Activated B cell treated with CpG ODN at 0.5 μM for 24 hours (primary cell): Measurements from ENCODE around the gene CGB8. TPM values are rescaled to one million over a fixed set of nuclear protein-coding genes. Genes with fewer than 3 reads are reported as not detected.
"Not testable (repeated sequence)": the region's sequence is repeated elsewhere in the genome, so short reads cannot be mapped to it uniquely, and the experiment has no call there.

Experiments
- ATAC-seq: fragments of 200-7000 bp; cut with Tn5 transposase; one replicate; pipeline ENCODE4 v1.10.0; 2021; ENCODE audit warnings: low read depth, mild to moderate bottlenecking, moderate library complexity
- CTCF ChIA-PET: fragments of 350-600 bp; sonication (Branson Sonifier 250); formaldehyde crosslinking; loops from one replicate; lab custom pipeline; 2021; ENCODE audit warnings: antibody characterized with exemption; lab: Charles Lee
- POLR2A ChIA-PET: fragments of 350-600 bp; sonication (Branson Sonifier 250); formaldehyde crosslinking; loops from one replicate; lab custom pipeline; 2021; ENCODE audit warnings: antibody characterized with exemption; lab: Charles Lee
- DNase-seq: peaks from one replicate; pipeline ENCODE4 v3.0.0; 2022
- H3K27ac Mint-ChIP-seq: one replicate; pipeline ENCODE4 v1.8.0; 2020; ENCODE audit warnings: mixed read lengths
- H3K27me3 Mint-ChIP-seq: one replicate; pipeline ENCODE4 v1.8.0; 2021; ENCODE audit warnings: mixed read lengths
- H3K36me3 Mint-ChIP-seq: one replicate; pipeline ENCODE4 v1.8.0; 2021; ENCODE audit warnings: low read depth, mixed read lengths
- H3K4me1 Mint-ChIP-seq: one replicate; pipeline ENCODE4 v1.8.0; 2021; ENCODE audit warnings: mixed read lengths
- H3K4me3 Mint-ChIP-seq: one replicate; pipeline ENCODE4 v1.8.0; 2020; ENCODE audit warnings: mild to moderate bottlenecking, mixed read lengths
- H3K9me3 Mint-ChIP-seq: one replicate; pipeline ENCODE4 v1.8.0; 2020; ENCODE audit warnings: mixed read lengths
- CTCF ChIP-seq: fragments of 200-600 bp; IDR thresholded peaks from one replicate; pipeline ENCODE4 v1.8.0; 2022; ENCODE audit warnings: antibody characterized with exemption, mild to moderate bottlenecking
- intact Hi-C: fragments of 100-400 bp; cut with micrococcal nuclease; formaldehyde crosslinking; loops from one replicate; pipeline ENCODE4 v1.15.1; 2024
- total RNA-seq: library from RNA; stranded (reverse); gene quantifications from 2 replicates; pipeline ENCODE4 v1.2.3, GENCODE V29; 2022

Gene CGB8
- total RNA-seq, 1 donor from 2014 or later: not detected

GRCh38 chr19:49084206-49085019, 35.5 kb upstream of the CGB8 start:
- ChIA-PET CTCF (no interaction called here), POLR2A (no interaction called here)
- Mint-ChIP-seq H3K27me3 (peaks cover 6% of the 10 kb centered on the region), H3K36me3 (peaks cover 33% of the 10 kb centered on the region), H3K9me3 (no peaks in the 10 kb centered on the region), H3K27ac (peak overlapping the region; percentile 93), H3K4me3 (peak overlapping the region; percentile 93), H3K4me1 (peaks cover 39% of the 10 kb centered on the region)
- no peak for TF ChIP-seq CTCF
- intact Hi-C loops: loop anchor here (1.0 to 10.0 kb wide), 5 partner anchors 34 to 446 kb away; partner anchors contain the start of genes C19orf73, GYS1, NUCB1 and PPFIA3
- DNase-seq: no peak
- no peak for ATAC-seq

- TF ChIP-seq CTCF: no peak
- H3K27me3 Mint-ChIP-seq: peaks cover 8% of the 10 kb centered on the region
- ATAC-seq: no peak
- H3K27ac Mint-ChIP-seq: no peak overlapping the region
- no peak for DNase-seq
- peaks cover 13% of the 10 kb centered on the region for H3K4me1 Mint-ChIP-seq
- ChIA-PET POLR2A (no interaction called here), CTCF (interaction anchor here (0.9 kb wide), 1 partner anchor 17 kb away, joined by 3 read pairs; no protein-coding TSS in a partner anchor)
- no peak overlapping the region for H3K4me3 Mint-ChIP-seq
- H3K9me3 Mint-ChIP-seq: no peaks in the 10 kb centered on the region
- H3K36me3 Mint-ChIP-seq: peaks cover 10% of the 10 kb centered on the region
- intact Hi-C loops: loop anchor here (10.0 kb wide), 1 partner anchor 296 kb away; no protein-coding TSS in a partner anchor
Observed at GRCh38 chr19:49081273-49081672, 32.4 kb upstream of the CGB8 start.

DNA sequence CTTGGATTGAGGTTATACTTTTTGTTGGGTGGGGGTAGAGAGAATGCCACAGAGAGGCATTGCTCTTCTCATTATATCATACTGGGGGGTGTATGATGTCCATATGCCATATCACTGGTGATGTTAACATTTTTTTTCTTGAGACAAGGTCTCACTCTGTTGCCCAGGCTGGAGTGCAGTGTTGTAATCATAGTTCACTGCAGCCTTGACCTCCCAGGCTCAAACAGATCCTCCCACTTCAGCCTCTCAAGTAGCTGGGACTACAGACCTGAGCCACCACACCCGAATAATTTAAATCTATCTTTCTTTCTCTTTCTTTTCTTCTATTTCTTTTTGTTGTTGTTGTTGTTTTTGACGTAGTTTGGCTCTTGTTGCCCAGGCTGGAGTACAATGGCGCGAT, 31.5 kb upstream of the CGB8 start:
- no peak for DNase-seq
- intact Hi-C loops: loop anchor here (10.0 kb wide), 1 partner anchor 296 kb away; no protein-coding TSS in a partner anchor
- peaks cover 15% of the 10 kb centered on the region for H3K27me3 Mint-ChIP-seq
- no peak for ATAC-seq
- CTCF ChIA-PET: interaction anchor here (0.9 kb wide), 1 partner anchor 17 kb away, joined by 3 read pairs; no protein-coding TSS in a partner anchor
- H3K4me1 Mint-ChIP-seq: peaks cover 11% of the 10 kb centered on the region
- TF ChIP-seq CTCF: no peak
- POLR2A ChIA-PET: no interaction called here
- no peaks in the 10 kb centered on the region for H3K9me3 Mint-ChIP-seq
- no peak overlapping the region for H3K4me3 Mint-ChIP-seq
- H3K27ac Mint-ChIP-seq: no peak overlapping the region
- peaks cover 3% of the 10 kb centered on the region for H3K36me3 Mint-ChIP-seq

DNA sequence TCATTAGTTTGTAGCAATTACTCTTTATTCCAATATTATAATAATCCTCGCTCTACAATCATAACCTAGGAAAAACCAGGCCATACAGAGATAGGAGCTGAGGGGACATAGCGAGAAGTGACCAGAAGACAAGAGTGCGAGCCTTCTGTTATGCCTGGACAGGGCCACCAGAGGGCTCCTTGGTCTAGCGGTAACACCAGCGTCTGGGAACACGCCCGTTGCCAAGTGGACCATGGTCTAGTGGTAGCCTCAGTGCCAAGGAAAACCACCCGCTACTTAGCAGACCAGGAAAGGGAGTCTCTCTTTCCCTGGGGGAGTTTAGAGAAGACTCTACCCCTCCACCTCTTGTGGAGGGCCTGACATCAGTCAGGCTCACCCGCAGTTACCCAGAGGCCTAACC, 26.0 kb upstream of the CGB8 start:
- intact Hi-C loops: loop anchor here (1.0 to 2.0 kb wide), 2 partner anchors 71 to 76 kb away; no protein-coding TSS in a partner anchor
- Mint-ChIP-seq H3K4me1 (peaks cover 19% of the 10 kb centered on the region), H3K27me3 (peaks cover 40% of the 10 kb centered on the region)
- CTCF ChIA-PET: interaction anchor here (0.6 kb wide), 1 partner anchor 154 kb away, joined by 3 read pairs; no protein-coding TSS in a partner anchor
- POLR2A ChIA-PET, H3K36me3 Mint-ChIP-seq, H3K9me3 Mint-ChIP-seq, ATAC-seq, DNase-seq, H3K27ac Mint-ChIP-seq, H3K4me3 Mint-ChIP-seq: not testable (repeated sequence)

DNA sequence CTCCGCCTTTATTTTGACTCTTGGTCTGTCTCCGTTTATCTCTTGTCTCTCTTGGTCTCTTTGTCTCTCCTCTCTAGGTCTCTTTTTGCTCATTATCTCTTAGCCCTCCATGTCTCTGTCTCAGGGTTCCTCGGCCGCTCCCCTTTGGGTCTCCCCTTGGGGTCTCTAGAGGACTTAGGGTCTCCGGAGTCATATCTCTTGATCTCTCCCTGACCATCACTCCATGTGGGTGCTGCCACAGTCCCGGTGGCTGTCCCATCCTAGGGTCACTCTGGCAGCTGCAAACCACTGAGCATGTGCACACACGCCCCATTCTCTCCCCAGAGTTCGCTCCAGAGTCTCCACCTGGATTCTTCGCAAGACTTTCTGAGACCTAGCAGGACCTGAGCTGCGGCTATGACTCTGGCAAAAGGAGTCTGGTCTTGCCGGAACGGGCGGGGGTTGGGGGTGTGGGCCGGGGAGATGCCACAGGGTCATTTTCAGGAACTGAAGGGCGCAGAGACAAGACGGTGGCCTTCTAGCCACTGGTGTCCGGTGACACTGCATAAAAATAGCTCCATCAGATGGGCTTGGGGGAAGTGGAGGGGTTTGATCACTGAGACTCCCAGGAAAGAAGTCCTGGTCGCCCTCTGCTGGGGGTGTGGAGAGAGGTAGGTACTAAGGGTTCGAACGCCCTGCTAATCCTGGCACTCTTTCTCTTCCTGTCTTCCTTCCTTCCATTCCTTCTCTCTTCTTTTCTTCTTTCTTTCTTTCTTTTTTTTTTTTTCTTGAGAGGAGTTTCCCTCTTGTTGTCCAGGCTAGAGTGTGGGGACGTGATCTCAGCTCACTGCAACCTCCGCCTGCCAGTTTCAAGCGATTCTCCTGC, 24.8 kb upstream of the CGB8 start:
- DNase-seq (no peak), ATAC-seq (no peak)
- Mint-ChIP-seq H3K4me1 (peaks cover 19% of the 10 kb centered on the region), H3K27ac (no peak overlapping the region), H3K27me3 (peaks cover 50% of the 10 kb centered on the region), H3K4me3 (peak overlapping the region; percentile 2), H3K9me3 (no peaks in the 10 kb centered on the region), H3K36me3 (no peaks in the 10 kb centered on the region)
- CTCF ChIA-PET: interaction anchor here (2.1 kb wide), 1 partner anchor 286 kb away, joined by 7 read pairs; no protein-coding TSS in a partner anchor
- TF ChIP-seq CTCF: no peak
- POLR2A ChIA-PET: interaction anchor here (0.7 to 0.9 kb wide), 2 partner anchors 59 to 81 kb away, joined by 3 to 4 read pairs; partner anchors contain the start of gene GYS1
- intact Hi-C loops: loop anchor here (2.0 kb wide), 1 partner anchor 75 kb away; no protein-coding TSS in a partner anchor
